Subcutaneous abdominal adipose tissue (tissue), 5 donors: ENCODE data around the gene AHNAK.

Source experiments
- H3K27ac ChIP-seq: one replicate; pipeline ENCODE4 v1.7.0; 2013; ENCODE audit warnings: low read depth, mild to moderate bottlenecking, inconsistent platforms, low read length, moderate library complexity
- H3K27me3 ChIP-seq, 5 donors: one replicate each; pipeline ENCODE4 v1.7.0; 2013; ENCODE audit warnings: low read length in 5 of 5, inconsistent platforms in 1 of 5; ENCODE audit not compliant: control insufficient read depth in 5 of 5, insufficient read depth in 4 of 5
- H3K36me3 ChIP-seq, 5 donors: one replicate each; pipeline ENCODE4 v1.7.0; 2013; ENCODE audit warnings: low read length in 5 of 5; ENCODE audit not compliant: control insufficient read depth in 5 of 5, insufficient read depth in 5 of 5
- H3K4me1 ChIP-seq, 5 donors: one replicate each; pipeline ENCODE4 v1.7.0; 2013; ENCODE audit warnings: low read length in 5 of 5, mild to moderate bottlenecking in 3 of 5, moderate library complexity in 1 of 5; ENCODE audit not compliant: control insufficient read depth in 5 of 5, insufficient read depth in 5 of 5
- H3K4me3 ChIP-seq, 5 donors: one replicate each; pipeline ENCODE4 v1.7.0; 2013; ENCODE audit warnings: low read length in 5 of 5, low read depth in 1 of 5
- H3K9ac ChIP-seq, 5 donors: one replicate each; pipeline ENCODE4 v1.7.0; 2013; ENCODE audit warnings: low read length in 5 of 5, mild to moderate bottlenecking in 4 of 5, moderate library complexity in 3 of 5
- H3K9me3 ChIP-seq, 5 donors: one replicate each; pipeline ENCODE4 v1.7.0; 2013; ENCODE audit warnings: low read length in 5 of 5; ENCODE audit not compliant: control insufficient read depth in 5 of 5
- donor health status: healthy.
- donor health status: healthy.
- donor health status: healthy.
- donor health status: healthy.
- donor health status: healthy.

Gene AHNAK

GRCh38 chr11:62544581-62545436 is 1.8 kb downstream of the AHNAK start:
- Histone ChIP-seq H3K27ac (peak overlapping the region; percentile 100), H3K4me3 (peak overlapping the region; percentile 93 to 100 (median 97)), H3K9ac (peak overlapping the region; percentile 98 to 99 (median 99)), H3K36me3 (peaks cover 0 to 5% (median 3%) of the 10 kb centered on the region in 5 donors), H3K9me3 (no peaks in the 10 kb centered on the region), H3K27me3 (no peaks in the 10 kb centered on the region), H3K4me1 (peaks cover 21 to 86% (median 69%) of the 10 kb centered on the region in 5 donors)

- Histone ChIP-seq H3K4me1 (peaks cover 28 to 86% (median 76%) of the 10 kb centered on the region in 5 donors), H3K27me3 (no peaks in the 10 kb centered on the region), H3K36me3 (peaks cover 0 to 8% (median 5%) of the 10 kb centered on the region in 5 donors), H3K9me3 (no peaks in the 10 kb centered on the region), H3K4me3 (peak overlapping the region; percentile 93 to 100 (median 97)), H3K27ac (peak overlapping the region; percentile 100), H3K9ac (peak overlapping the region; percentile 98 to 99 (median 99))
Observed at GRCh38 chr11:62543680-62544444, 2.7 kb downstream of the AHNAK start.

GRCh38 chr11:62542750-62543567 is 3.6 kb downstream of the AHNAK start:
- H3K27ac ChIP-seq = peak overlapping the region; percentile 100
- no peaks in the 10 kb centered on the region for H3K27me3 ChIP-seq
- peaks cover 35 to 86% (median 78%) of the 10 kb centered on the region in 5 donors for H3K4me1 ChIP-seq
- peak overlapping the region; percentile 98 to 99 (median 99) for H3K9ac ChIP-seq
- H3K36me3 ChIP-seq = peaks cover 0 to 16% (median 13%) of the 10 kb centered on the region in 5 donors
- no peaks in the 10 kb centered on the region for H3K9me3 ChIP-seq
- peak overlapping the region; percentile 93 to 100 (median 97) for H3K4me3 ChIP-seq

GRCh38 chr11:62542111-62542745 is 4.4 kb downstream of the AHNAK start:
- Histone ChIP-seq H3K27ac (peak overlapping the region; percentile 100), H3K4me1 (peaks cover 35 to 86% (median 78%) of the 10 kb centered on the region in 5 donors), H3K9me3 (no peaks in the 10 kb centered on the region), H3K36me3 (peaks cover 0 to 17% (median 13%) of the 10 kb centered on the region in 5 donors), H3K4me3 (peak overlapping the region; percentile 87 to 100 (median 97)), H3K27me3 (no peaks in the 10 kb centered on the region), H3K9ac (peak overlapping the region; percentile 51 to 99 (median 98))

GRCh38 chr11:62540804-62541701 is 5.6 kb downstream of the AHNAK start:
- H3K9me3 ChIP-seq = no peaks in the 10 kb centered on the region
- peaks cover 36 to 92% (median 85%) of the 10 kb centered on the region in 5 donors for H3K4me1 ChIP-seq
- no peaks in the 10 kb centered on the region for H3K27me3 ChIP-seq
- H3K9ac ChIP-seq = peak overlapping the region in 4 of 5 donors; percentile 62 to 99 (median 82)
- H3K4me3 ChIP-seq = peak overlapping the region; percentile 87 to 100 (median 97)
- peak overlapping the region; percentile 100 for H3K27ac ChIP-seq
- peaks cover 0 to 24% (median 17%) of the 10 kb centered on the region in 5 donors for H3K36me3 ChIP-seq

GRCh38 chr11:62539238-62539925 is 7.2 kb downstream of the AHNAK start:
- peak overlapping the region; percentile 22 to 99 (median 69) for H3K9ac ChIP-seq
- peak overlapping the region; percentile 54 to 100 (median 87) for H3K4me3 ChIP-seq
- peaks cover 0 to 40% (median 32%) of the 10 kb centered on the region in 5 donors for H3K36me3 ChIP-seq
- peak overlapping the region; percentile 100 for H3K27ac ChIP-seq
- H3K9me3 ChIP-seq = no peaks in the 10 kb centered on the region
- H3K4me1 ChIP-seq = peaks cover 39 to 98% (median 88%) of the 10 kb centered on the region in 5 donors
- H3K27me3 ChIP-seq = no peaks in the 10 kb centered on the region

GRCh38 chr11:62538470-62539237 is 8.0 kb downstream of the AHNAK start:
- Histone ChIP-seq H3K9me3 (no peaks in the 10 kb centered on the region), H3K36me3 (peaks cover 0 to 48% (median 39%) of the 10 kb centered on the region in 5 donors), H3K27me3 (no peaks in the 10 kb centered on the region), H3K4me1 (peaks cover 39 to 92% (median 83%) of the 10 kb centered on the region in 5 donors), H3K4me3 (peak overlapping the region; percentile 52 to 100 (median 54)), H3K27ac (peak overlapping the region; percentile 98), H3K9ac (peak overlapping the region in 4 of 5 donors; percentile 49 to 91 (median 72))
